Liver (tissue), 9 donors: Measurements from ENCODE around the gene USP9Y. TPM values are rescaled to one million over a fixed set of nuclear protein-coding genes. Genes with fewer than 3 reads are reported as not detected.

Experiments used
- DNase-seq: peaks from one replicate; pipeline ENCODE4 v3.0.0-alpha.2; 2017; ENCODE audit warnings: low spot score
- H3K27ac ChIP-seq, 2 donors: one replicate each; pipeline ENCODE4 v1.7.0; 2013; ENCODE audit warnings: inconsistent platforms in 2 of 2, low read length in 2 of 2, control low read depth in 1 of 2, low read depth in 1 of 2, mild to moderate bottlenecking in 1 of 2
- H3K27me3 ChIP-seq, 4 donors: one replicate each; pipeline versions ENCODE4 v1.6.1 to v1.7.0; 2013; ENCODE audit warnings: low read length in 3 of 4, inconsistent platforms in 1 of 4, mild to moderate bottlenecking in 1 of 4, moderate library complexity in 1 of 4; ENCODE audit not compliant: control insufficient read depth in 4 of 4, insufficient read depth in 4 of 4
- H3K36me3 ChIP-seq, 4 donors: one replicate each; pipeline versions ENCODE4 v1.6.1 to v1.7.0; 2013; ENCODE audit warnings: low read length in 3 of 4, mild to moderate bottlenecking in 3 of 4, low read depth in 1 of 4, moderate library complexity in 1 of 4; ENCODE audit not compliant: control insufficient read depth in 4 of 4, insufficient read depth in 3 of 4
- H3K4me1 ChIP-seq, 4 donors: one replicate each; pipeline versions ENCODE4 v1.6.1 to v1.7.0; 2013; ENCODE audit warnings: low read length in 3 of 4, mild to moderate bottlenecking in 3 of 4, moderate library complexity in 1 of 4; ENCODE audit not compliant: control insufficient read depth in 4 of 4, insufficient read depth in 4 of 4
- H3K4me3 ChIP-seq, 3 donors: one replicate each; pipeline versions ENCODE4 v1.6.1 to v1.7.0; 2013; ENCODE audit warnings: low read length in 3 of 3, control low read depth in 1 of 3, low read depth in 1 of 3, mild to moderate bottlenecking in 1 of 3
- H3K9ac ChIP-seq, 2 donors: one replicate each; pipeline ENCODE4 v1.7.0; 2013; ENCODE audit warnings: low read length in 2 of 2, mild to moderate bottlenecking in 2 of 2, moderate library complexity in 2 of 2, control low read depth in 1 of 2, low read depth in 1 of 2
- H3K9me3 ChIP-seq, 4 donors: one replicate each; pipeline versions ENCODE4 v1.6.1 to v1.7.0; 2013; ENCODE audit warnings: low read length in 3 of 4; ENCODE audit not compliant: control insufficient read depth in 4 of 4
- EGR1 ChIP-seq, 2 donors: IDR thresholded peaks; 2 replicates each; pipeline ENCODE4 v1.6.1; 2016 to 2018; ENCODE audit warnings: antibody characterized with exemption in 2 of 2, low read depth in 2 of 2
- FOXA1 ChIP-seq: IDR thresholded peaks from 2 replicates; pipeline ENCODE4 v1.6.1; 2016; ENCODE audit warnings: antibody characterized with exemption
- FOXA2 ChIP-seq: IDR thresholded peaks from 2 replicates; pipeline ENCODE4 v1.6.1; 2016; ENCODE audit warnings: antibody characterized with exemption
- GABPA ChIP-seq, 2 donors: IDR thresholded peaks in 1 of 2; conservative IDR thresholded peaks in 1 of 2; 2 replicates each; pipeline ENCODE4 v1.6.1; 2016; ENCODE audit warnings: antibody characterized with exemption in 2 of 2, mild to moderate bottlenecking in 1 of 2, moderate library complexity in 1 of 2
- HNF4A ChIP-seq, 2 donors: conservative IDR thresholded peaks; 2 replicates each; pipeline ENCODE4 v1.6.1; 2016; ENCODE audit warnings: antibody characterized with exemption in 2 of 2, mild to moderate bottlenecking in 2 of 2
- HNF4G ChIP-seq: IDR thresholded peaks from 2 replicates; pipeline ENCODE4 v1.6.1; 2016; ENCODE audit warnings: antibody characterized with exemption
- JUND ChIP-seq, 2 donors: IDR thresholded peaks; 2 replicates each; pipeline ENCODE4 v1.6.1; 2016; ENCODE audit warnings: antibody characterized with exemption in 2 of 2
- NR2F2 ChIP-seq: IDR thresholded peaks from 2 replicates; pipeline ENCODE4 v1.6.1; 2016; ENCODE audit warnings: antibody characterized with exemption
- RXRA ChIP-seq, 2 donors: IDR thresholded peaks; 2 replicates each; pipeline ENCODE4 v1.6.1; 2017 to 2018; ENCODE audit warnings: antibody characterized with exemption in 2 of 2, mild to moderate bottlenecking in 1 of 2
- SP1 ChIP-seq: IDR thresholded peaks from 2 replicates; pipeline ENCODE4 v1.6.1; 2018; ENCODE audit warnings: antibody characterized with exemption, mild to moderate bottlenecking
- TAF1 ChIP-seq: conservative IDR thresholded peaks from 2 replicates; pipeline ENCODE4 v1.6.1; 2016; ENCODE audit warnings: antibody characterized with exemption, mild to moderate bottlenecking
- YY1 ChIP-seq: IDR thresholded peaks from 2 replicates; pipeline ENCODE4 v1.6.1; 2016; ENCODE audit warnings: antibody characterized with exemption, mild to moderate bottlenecking
- WGBS: extraction: QIAGEN DNeasy Blood & Tissue Kit; methylation state at CpG from one replicate; pipeline ENCODE4 v1.1.7; 2013; 5-methylcytosine and 5-hydroxymethylcytosine counted together
- polyA plus RNA-seq, 2 donors: library from polyadenylated mRNA; stranded (reverse) in 1 of 2; unstranded in 1 of 2; fragments of 200-250 nt in 1 of 2; fragments of >200 nt in 1 of 2; fragmentation: Nextera tagmentation in 1 of 2; extraction: Ambion mirVana in 1 of 2; gene quantifications; one replicate each; pipeline versions ENCODE4 v1.2.1 to v1.2.3, GENCODE V29; 2013 to 2015
- total RNA-seq, 2 donors: library from RNA; depleted of rRNA; stranded (reverse); fragments of >200 nt; gene quantifications; one replicate each; pipeline ENCODE4 v1.2.3, GENCODE V29; 2014
- TF ChIP-seq, protein P1 (sequence below): IDR thresholded peaks from 2 replicates; pipeline ENCODE4 v1.6.1; 2016; ENCODE audit warnings: antibody characterized with exemption
- TF ChIP-seq, protein P2 (sequence below): IDR thresholded peaks from 2 replicates; pipeline ENCODE4 v1.6.1; 2016; ENCODE audit warnings: antibody characterized with exemption, mild to moderate bottlenecking
- TF ChIP-seq, protein P3 (sequence below): IDR thresholded peaks from 2 replicates; pipeline ENCODE4 v1.6.1; 2016; ENCODE audit warnings: antibody characterized with exemption
- TF ChIP-seq, protein P4 (sequence below): fragments of 150-350 bp; IDR thresholded peaks from 2 replicates; pipeline ENCODE4 v1.5.1; 2017; ENCODE audit warnings: improper control_type of control experiment, low read depth, low read length; ENCODE audit not compliant: missing input control
- TF ChIP-seq, protein P5 (sequence below): IDR thresholded peaks from 2 replicates; pipeline ENCODE4 v1.6.1; 2016; ENCODE audit warnings: antibody characterized with exemption
- donor health status: healthy.
- donor health status: healthy.
- donor health status: healthy.
- donor health status: healthy.
- donor health status: healthy.

The USP9Y gene
- total and polyA plus RNA-seq, 4 donors = 3.7 to 10.1 TPM; not detected in 2

DNA sequence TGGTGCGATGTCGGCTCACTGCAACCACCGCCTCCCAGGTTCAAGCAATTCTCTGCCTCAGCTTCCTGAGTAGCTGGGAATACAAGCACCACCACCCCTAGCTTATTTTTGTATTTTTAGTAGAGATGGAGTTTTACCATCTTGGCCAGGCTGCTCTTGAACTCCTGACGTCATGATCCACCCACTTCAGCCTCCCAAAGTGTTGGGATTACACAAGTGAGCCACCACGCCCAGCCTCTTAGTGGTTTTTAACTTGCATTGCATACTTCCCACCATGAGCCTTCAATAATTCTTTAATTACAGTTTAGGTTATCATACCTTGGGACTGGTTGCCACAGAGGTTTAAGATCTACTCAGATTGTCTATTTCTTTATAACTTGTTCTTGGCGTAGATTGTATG is 14.3 kb downstream of the USP9Y start:
- WGBS = 96% methylated on average over 6 of the region's 6 CpGs
- H3K9ac ChIP-seq = no peak overlapping the region
- DNase-seq = no peak
- no peaks in the 10 kb centered on the region for H3K4me1 ChIP-seq
- TF ChIP-seq, protein P1, sequence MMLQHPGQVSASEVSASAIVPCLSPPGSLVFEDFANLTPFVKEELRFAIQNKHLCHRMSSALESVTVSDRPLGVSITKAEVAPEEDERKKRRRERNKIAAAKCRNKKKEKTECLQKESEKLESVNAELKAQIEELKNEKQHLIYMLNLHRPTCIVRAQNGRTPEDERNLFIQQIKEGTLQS = no peak
- TF ChIP-seq TAF1 (no peak), HNF4G (no peak), GABPA (IDR thresholded peaks at IDR 0.05 in 1 of 2, conservative IDR thresholded peaks at IDR 0.05 in 1 of 2) (no peak), FOXA2 (no peak), RXRA (IDR thresholded peaks at IDR 0.05) (no peak), EGR1 (IDR thresholded peaks at IDR 0.05; ENCODE audit: low read depth in 2 of 2) (no peak)
- TF ChIP-seq, protein P2, sequence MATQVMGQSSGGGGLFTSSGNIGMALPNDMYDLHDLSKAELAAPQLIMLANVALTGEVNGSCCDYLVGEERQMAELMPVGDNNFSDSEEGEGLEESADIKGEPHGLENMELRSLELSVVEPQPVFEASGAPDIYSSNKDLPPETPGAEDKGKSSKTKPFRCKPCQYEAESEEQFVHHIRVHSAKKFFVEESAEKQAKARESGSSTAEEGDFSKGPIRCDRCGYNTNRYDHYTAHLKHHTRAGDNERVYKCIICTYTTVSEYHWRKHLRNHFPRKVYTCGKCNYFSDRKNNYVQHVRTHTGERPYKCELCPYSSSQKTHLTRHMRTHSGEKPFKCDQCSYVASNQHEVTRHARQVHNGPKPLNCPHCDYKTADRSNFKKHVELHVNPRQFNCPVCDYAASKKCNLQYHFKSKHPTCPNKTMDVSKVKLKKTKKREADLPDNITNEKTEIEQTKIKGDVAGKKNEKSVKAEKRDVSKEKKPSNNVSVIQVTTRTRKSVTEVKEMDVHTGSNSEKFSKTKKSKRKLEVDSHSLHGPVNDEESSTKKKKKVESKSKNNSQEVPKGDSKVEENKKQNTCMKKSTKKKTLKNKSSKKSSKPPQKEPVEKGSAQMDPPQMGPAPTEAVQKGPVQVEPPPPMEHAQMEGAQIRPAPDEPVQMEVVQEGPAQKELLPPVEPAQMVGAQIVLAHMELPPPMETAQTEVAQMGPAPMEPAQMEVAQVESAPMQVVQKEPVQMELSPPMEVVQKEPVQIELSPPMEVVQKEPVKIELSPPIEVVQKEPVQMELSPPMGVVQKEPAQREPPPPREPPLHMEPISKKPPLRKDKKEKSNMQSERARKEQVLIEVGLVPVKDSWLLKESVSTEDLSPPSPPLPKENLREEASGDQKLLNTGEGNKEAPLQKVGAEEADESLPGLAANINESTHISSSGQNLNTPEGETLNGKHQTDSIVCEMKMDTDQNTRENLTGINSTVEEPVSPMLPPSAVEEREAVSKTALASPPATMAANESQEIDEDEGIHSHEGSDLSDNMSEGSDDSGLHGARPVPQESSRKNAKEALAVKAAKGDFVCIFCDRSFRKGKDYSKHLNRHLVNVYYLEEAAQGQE = no peak
- H3K27me3 ChIP-seq = no peaks in the 10 kb centered on the region
- H3K9me3 ChIP-seq = no peaks in the 10 kb centered on the region
- peaks cover 0 to 1% (median 0%) of the 10 kb centered on the region in 4 donors for H3K36me3 ChIP-seq
- H3K27ac ChIP-seq = no peak overlapping the region
- no peak overlapping the region for H3K4me3 ChIP-seq

DNA sequence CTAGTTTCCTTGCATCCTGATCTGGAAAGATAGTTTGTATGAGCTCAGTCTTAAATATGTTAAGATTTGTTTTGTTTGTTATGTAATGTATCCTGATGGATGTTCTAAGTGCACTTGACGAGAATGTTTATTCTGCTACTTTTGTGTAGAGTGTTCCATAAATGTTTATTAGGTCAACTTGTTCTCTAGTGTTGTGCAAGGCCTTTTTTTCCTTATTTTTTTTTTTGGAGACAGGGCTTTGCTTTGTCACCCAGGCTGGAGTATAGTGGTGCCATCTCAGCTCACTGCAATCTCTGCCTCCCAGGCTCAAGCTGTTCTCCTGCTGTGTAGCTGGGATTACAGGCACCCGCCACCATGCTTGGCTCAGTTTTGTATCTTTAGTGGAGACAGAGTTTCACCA is 28.7 kb downstream of the USP9Y start:
- H3K4me1 ChIP-seq = no peaks in the 10 kb centered on the region
- no peak overlapping the region for H3K4me3 ChIP-seq
- TF ChIP-seq RXRA (IDR thresholded peaks at IDR 0.05) (no peak), EGR1 (IDR thresholded peaks at IDR 0.05; ENCODE audit: low read depth in 2 of 2) (no peak), JUND (IDR thresholded peaks at IDR 0.05) (no peak), YY1 (no peak), FOXA1 (no peak), TAF1 (no peak), SP1 (no peak), HNF4A (conservative IDR thresholded peaks at IDR 0.05) (no peak), FOXA2 (no peak), NR2F2 (no peak)
- TF ChIP-seq, protein P3, sequence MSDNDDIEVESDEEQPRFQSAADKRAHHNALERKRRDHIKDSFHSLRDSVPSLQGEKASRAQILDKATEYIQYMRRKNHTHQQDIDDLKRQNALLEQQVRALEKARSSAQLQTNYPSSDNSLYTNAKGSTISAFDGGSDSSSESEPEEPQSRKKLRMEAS = no peak
- TF ChIP-seq, protein P4, sequence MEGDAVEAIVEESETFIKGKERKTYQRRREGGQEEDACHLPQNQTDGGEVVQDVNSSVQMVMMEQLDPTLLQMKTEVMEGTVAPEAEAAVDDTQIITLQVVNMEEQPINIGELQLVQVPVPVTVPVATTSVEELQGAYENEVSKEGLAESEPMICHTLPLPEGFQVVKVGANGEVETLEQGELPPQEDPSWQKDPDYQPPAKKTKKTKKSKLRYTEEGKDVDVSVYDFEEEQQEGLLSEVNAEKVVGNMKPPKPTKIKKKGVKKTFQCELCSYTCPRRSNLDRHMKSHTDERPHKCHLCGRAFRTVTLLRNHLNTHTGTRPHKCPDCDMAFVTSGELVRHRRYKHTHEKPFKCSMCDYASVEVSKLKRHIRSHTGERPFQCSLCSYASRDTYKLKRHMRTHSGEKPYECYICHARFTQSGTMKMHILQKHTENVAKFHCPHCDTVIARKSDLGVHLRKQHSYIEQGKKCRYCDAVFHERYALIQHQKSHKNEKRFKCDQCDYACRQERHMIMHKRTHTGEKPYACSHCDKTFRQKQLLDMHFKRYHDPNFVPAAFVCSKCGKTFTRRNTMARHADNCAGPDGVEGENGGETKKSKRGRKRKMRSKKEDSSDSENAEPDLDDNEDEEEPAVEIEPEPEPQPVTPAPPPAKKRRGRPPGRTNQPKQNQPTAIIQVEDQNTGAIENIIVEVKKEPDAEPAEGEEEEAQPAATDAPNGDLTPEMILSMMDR = no peak
- TF ChIP-seq, protein P5, sequence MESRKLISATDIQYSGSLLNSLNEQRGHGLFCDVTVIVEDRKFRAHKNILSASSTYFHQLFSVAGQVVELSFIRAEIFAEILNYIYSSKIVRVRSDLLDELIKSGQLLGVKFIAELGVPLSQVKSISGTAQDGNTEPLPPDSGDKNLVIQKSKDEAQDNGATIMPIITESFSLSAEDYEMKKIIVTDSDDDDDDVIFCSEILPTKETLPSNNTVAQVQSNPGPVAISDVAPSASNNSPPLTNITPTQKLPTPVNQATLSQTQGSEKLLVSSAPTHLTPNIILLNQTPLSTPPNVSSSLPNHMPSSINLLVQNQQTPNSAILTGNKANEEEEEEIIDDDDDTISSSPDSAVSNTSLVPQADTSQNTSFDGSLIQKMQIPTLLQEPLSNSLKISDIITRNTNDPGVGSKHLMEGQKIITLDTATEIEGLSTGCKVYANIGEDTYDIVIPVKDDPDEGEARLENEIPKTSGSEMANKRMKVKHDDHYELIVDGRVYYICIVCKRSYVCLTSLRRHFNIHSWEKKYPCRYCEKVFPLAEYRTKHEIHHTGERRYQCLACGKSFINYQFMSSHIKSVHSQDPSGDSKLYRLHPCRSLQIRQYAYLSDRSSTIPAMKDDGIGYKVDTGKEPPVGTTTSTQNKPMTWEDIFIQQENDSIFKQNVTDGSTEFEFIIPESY = no peak
- TF ChIP-seq, protein P1 = no peak
- H3K36me3 ChIP-seq = peaks cover 0 to 2% (median 0%) of the 10 kb centered on the region in 4 donors
- no peaks in the 10 kb centered on the region for H3K9me3 ChIP-seq
- WGBS = 87% methylated on average over 2 of the region's 2 CpGs
- no peak for DNase-seq
- H3K27ac ChIP-seq = no peak overlapping the region
- no peak overlapping the region for H3K9ac ChIP-seq
- H3K27me3 ChIP-seq = no peaks in the 10 kb centered on the region
